GM06990 (cell line): ENCODE results near the gene STEAP2.

Experiments used
- DNase-seq: peaks from one replicate; pipeline ENCODE4 v3.0.0-alpha.2; 2011; ENCODE audit not compliant: insufficient read length; ENCODE audit errors: extremely low read depth
- H3K27me3 ChIP-seq: replicated peaks from 2 replicates; pipeline ENCODE4 v1.6.0; 2011; ENCODE audit warnings: low read length; ENCODE audit not compliant: control insufficient read depth, insufficient read depth
- H3K36me3 ChIP-seq: 2 replicates; pipeline ENCODE4 v1.5.1; 2011; ENCODE audit warnings: low read length; ENCODE audit not compliant: control insufficient read depth, insufficient read depth
- H3K4me3 ChIP-seq: replicated peaks from 2 replicates; pipeline ENCODE4 v1.5.1; 2011; ENCODE audit warnings: low read depth, mild to moderate bottlenecking, control low read depth, low read length
- CTCF ChIP-seq: IDR thresholded peaks from 2 replicates; pipeline ENCODE4 v1.5.1; 2011; ENCODE audit warnings: low read length, control low read depth, mild to moderate bottlenecking, inconsistent platforms; ENCODE audit not compliant: insufficient read depth, poor library complexity, severe bottlenecking

STEAP2 gene

GRCh38 chr7:90187507-90188050, 24.0 kb upstream of the STEAP2 start:
- no peaks in the 10 kb centered on the region for H3K36me3 ChIP-seq
- TF ChIP-seq CTCF: no peak

DNA sequence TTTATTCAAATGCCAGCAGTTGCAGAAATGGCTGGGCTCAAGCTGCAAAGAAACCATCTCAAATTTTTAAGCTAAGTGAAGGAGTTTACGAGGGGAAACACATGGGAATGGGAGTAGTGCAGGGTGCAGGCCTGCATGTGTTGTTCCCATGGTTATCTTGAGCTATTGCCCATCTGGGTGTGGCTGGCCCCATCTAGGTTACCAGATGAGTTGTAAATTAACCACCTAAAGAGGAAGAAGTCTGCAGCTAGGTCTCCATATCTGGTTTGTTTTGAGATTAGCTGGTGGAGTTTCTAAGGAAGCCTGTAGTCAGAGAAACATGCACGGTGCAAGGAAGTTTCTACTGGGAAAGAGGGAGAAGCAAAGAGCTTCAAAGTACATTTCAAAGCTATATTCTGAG, 23.3 kb upstream of the STEAP2 start:
- H3K27me3 ChIP-seq: no peaks in the 10 kb centered on the region
- DNase-seq: no peak
- H3K36me3 ChIP-seq: no peaks in the 10 kb centered on the region
- no peak overlapping the region for H3K4me3 ChIP-seq
- no peak for TF ChIP-seq CTCF

More at GRCh38 chr7:90187507-90188050, 24.0 kb upstream of the STEAP2 start:
- DNase-seq: no peak
- no peak overlapping the region for H3K4me3 ChIP-seq
- no peaks in the 10 kb centered on the region for H3K27me3 ChIP-seq

- no peak for DNase-seq
- no peaks in the 10 kb centered on the region for H3K27me3 ChIP-seq
- no peak for TF ChIP-seq CTCF
- H3K4me3 ChIP-seq: no peak overlapping the region
- H3K36me3 ChIP-seq: no peaks in the 10 kb centered on the region
These were observed 20.5 kb upstream of the STEAP2 start for GRCh38 chr7:90190995-90191394.

DNA sequence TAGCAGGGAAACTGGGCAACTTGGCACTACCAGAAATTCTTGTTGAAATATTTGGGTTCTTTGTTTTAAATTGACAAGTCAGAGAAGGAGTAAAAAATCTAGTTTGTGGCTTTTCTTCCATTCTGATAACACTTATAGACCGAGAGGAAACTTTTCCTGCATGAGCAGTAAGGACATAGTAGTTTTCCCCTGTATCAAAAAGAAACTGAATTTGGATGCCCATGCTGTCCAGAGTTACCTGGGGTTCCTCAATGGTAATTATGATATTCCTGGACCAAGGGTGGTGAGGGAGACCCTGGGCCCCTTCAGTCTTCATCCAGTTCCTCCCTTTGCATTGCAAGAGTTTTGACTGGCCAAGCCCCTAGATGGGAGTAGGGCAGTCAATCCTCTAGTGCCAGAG, 19.9 kb upstream of the STEAP2 start:
- H3K36me3 ChIP-seq: no peaks in the 10 kb centered on the region
- H3K4me3 ChIP-seq: no peak overlapping the region
- no peak for TF ChIP-seq CTCF
- no peaks in the 10 kb centered on the region for H3K27me3 ChIP-seq
- DNase-seq: no peak

GRCh38 chr7:90192876-90193750, 18.4 kb upstream of the STEAP2 start:
- TF ChIP-seq CTCF: no peak
- Histone ChIP-seq H3K27me3 (no peaks in the 10 kb centered on the region), H3K36me3 (no peaks in the 10 kb centered on the region), H3K4me3 (no peak overlapping the region)
- no peak for DNase-seq
